ENCODE measurements around the gene UNK. TPM values are rescaled to one million over a fixed set of nuclear protein-coding genes. Genes with fewer than 3 reads are reported as not detected.

UNK gene
- total and polyA plus RNA-seq, 9 of the 15 experiments (the other 6 are each of a cell fraction or from before 2014, with no cell fraction given), result 12.8 to 38.6 (median 24.8) TPM

DNA sequence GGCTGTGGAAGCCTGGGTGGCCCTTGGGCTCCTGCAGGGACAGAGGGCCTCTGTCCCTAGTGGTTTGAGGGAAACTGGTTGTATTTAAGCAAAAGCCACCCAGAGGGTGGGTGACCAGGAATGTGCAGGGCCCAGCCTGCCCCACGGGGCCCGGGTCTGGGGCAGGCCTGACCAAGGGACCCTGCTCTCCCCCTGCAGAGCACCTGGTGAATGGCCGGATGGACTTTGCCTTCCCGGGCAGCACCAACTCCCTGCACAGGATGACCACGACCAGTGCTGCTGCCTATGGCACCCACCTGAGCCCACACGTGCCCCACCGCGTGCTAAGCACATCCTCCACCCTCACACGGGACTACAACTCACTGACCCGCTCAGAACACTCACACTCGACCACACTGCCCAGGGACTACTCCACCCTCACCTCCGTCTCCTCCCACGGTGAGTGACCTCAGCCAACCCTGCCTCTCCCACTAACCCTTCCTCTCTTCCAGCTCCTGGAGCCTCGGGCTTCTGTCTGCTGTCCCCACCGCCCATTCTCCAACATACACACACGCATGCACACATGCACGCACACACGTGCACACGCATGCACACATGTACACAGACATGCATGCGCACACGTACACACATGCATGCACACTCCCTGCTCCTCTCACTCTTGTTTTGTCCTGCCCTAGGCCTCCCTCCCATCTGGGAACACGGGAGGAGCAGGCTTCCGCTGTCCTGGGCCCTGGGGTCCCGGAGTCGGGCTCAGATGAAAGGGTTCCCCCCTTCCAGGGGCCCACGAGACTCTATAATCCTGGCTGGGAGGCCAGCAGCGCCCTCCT, 30.0 kb upstream of the UNK start (continued):
- TF ChIP-seq, protein P1, sequence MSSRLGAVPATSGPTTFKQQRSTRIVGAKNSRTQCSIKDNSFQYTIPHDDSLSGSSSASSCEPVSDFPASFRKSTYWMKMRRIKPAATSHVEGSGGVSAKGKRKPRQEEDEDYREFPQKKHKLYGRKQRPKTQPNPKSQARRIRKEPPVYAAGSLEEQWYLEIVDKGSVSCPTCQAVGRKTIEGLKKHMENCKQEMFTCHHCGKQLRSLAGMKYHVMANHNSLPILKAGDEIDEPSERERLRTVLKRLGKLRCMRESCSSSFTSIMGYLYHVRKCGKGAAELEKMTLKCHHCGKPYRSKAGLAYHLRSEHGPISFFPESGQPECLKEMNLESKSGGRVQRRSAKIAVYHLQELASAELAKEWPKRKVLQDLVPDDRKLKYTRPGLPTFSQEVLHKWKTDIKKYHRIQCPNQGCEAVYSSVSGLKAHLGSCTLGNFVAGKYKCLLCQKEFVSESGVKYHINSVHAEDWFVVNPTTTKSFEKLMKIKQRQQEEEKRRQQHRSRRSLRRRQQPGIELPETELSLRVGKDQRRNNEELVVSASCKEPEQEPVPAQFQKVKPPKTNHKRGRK (tag; IDR thresholded peaks at IDR 0.05), result no peak
- TF ChIP-seq BRD9 (IDR thresholded peaks at IDR 0.05; ENCODE audit: low read depth, partially characterized antibody), result no peak
- TF ChIP-seq CBX5 (IDR thresholded peaks at IDR 0.05; ENCODE audit: borderline replicate concordance, low read depth), result no peak
- TF ChIP-seq PML (IDR thresholded peaks at IDR 0.05; ENCODE audit: low read length), result no peak
- 0 out of 2 replicates have a peak, but pooled peaks have one; percentile 17 for TF ChIP-seq NFIC (IDR thresholded peaks at IDR 0.05)
- peak; percentile 36; the same call in 1 of the 2 replicates for TF ChIP-seq EP400 (IDR thresholded peaks at IDR 0.05)
- TF ChIP-seq MYC (IDR thresholded peaks at IDR 0.05; ENCODE audit: low read depth, low read length), result peak; percentile 16; the same call in 1 of the 2 replicates
- TF ChIP-seq MYC (CRISPR knock-in tag; IDR thresholded peaks at IDR 0.05; ENCODE audit: borderline replicate concordance, low read depth), result no peak
- no peak for TF ChIP-seq ELF2 (CRISPR knock-in tag; IDR thresholded peaks at IDR 0.05)
- no peak for TF ChIP-seq PHF21A (IDR thresholded peaks at IDR 0.05; ENCODE audit: borderline replicate concordance, low read depth)
- TF ChIP-seq MTA1 (IDR thresholded peaks at IDR 0.05; ENCODE audit: borderline replicate concordance), result peak; percentile 71
- TF ChIP-seq SUPT5H (IDR thresholded peaks at IDR 0.05), result 0 out of 2 replicates have a peak, but pooled peaks have one; percentile 31
- peak; percentile 81; the same call in 1 of the 2 replicates for TF ChIP-seq FOXK1 (CRISPR knock-in tag; IDR thresholded peaks at IDR 0.05; ENCODE audit: borderline replicate concordance)
- 0 out of 2 replicates have a peak, but pooled peaks have one; percentile 29 for TF ChIP-seq HLTF (IDR thresholded peaks at IDR 0.05)
- no peak for TF ChIP-seq MED1 (CRISPR knock-in tag; IDR thresholded peaks at IDR 0.05; ENCODE audit: borderline replicate concordance)
- TF ChIP-seq ZNF696 (CRISPR knock-in tag; conservative IDR thresholded peaks at IDR 0.05), result no peak
- TF ChIP-seq, protein P2, sequence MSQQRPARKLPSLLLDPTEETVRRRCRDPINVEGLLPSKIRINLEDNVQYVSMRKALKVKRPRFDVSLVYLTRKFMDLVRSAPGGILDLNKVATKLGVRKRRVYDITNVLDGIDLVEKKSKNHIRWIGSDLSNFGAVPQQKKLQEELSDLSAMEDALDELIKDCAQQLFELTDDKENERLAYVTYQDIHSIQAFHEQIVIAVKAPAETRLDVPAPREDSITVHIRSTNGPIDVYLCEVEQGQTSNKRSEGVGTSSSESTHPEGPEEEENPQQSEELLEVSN (IDR thresholded peaks at IDR 0.05; ENCODE audit: borderline replicate concordance in 1 of 2, extremely low read depth in 1 of 2, insufficient read depth in 1 of 2, insufficient read length in 1 of 2, low read depth in 1 of 2, low read length in 1 of 2, poor library complexity in 1 of 2, severe bottlenecking in 1 of 2), result peak; percentile 87 to 91
- TF ChIP-seq, protein P3, sequence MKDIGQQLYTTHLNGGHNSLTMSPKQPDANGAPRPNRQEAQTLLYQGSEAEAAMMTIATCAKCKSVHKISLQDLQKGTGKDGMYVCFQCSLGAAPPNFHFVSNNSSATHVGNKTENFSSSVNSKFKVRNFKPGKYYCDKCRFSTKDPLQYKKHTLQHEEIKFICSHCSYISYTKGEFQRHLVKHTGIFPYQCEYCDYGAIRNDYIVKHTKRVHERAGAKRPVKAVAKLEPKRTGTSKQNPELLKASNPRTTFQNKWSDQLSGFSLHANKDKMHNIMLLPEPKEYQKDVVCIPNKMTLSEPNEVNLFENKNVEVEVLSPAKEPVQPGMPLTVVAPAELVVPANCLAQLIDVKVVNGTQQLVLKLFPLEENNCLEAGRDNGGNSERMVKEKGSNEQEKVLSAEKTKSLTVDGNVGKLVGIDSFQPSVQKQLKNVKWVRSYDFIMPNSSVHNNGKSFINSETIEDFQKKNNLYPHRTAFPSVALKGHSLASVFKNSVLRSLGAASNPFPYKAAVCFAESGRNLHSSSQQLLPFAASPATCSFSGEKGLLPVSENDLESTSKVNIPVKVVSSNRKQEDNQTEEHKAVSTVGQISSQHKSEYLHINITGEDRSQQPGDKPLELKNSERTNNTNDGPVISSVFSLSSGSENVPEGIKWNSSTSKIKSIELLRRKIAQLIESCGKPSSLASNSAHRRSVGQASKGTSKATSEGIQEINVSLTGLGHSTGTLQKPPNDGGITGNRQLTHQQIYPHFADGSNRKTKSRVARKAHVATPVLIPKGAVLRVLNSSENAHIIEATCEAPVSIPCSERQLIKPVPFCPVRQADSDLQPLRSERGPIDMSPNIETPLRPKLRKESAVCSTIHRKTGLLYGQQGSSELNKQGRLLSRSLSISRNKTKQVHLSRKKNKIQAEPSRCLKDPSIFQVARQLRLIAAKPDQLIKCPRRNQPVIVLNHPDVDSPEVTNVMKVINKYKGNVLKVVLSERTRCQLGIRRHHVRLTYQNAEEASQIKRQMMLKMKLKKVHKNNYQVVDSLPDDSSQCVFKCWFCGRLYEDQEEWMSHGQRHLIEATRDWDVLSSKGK (CRISPR knock-in tag; IDR thresholded peaks at IDR 0.05), result no peak
- TF ChIP-seq NFRKB (IDR thresholded peaks at IDR 0.05; ENCODE audit: low read depth), result no peak
- no peak for TF ChIP-seq PRMT5 (CRISPR knock-in tag; IDR thresholded peaks at IDR 0.05)
- TF ChIP-seq PTBP1 (IDR thresholded peaks at IDR 0.05; ENCODE audit: low read depth, low read length), result no peak
- TF ChIP-seq ZNF217 (CRISPR knock-in tag; IDR thresholded peaks at IDR 0.05), result no peak
